Hepatocyte (in vitro differentiated cells): ENCODE results near the gene TSPAN32. TPM values are rescaled to one million over a fixed set of nuclear protein-coding genes. Genes with fewer than 3 reads are reported as not detected.
"Not testable (repeated sequence)": the region's sequence is repeated elsewhere in the genome, so short reads cannot be mapped to it uniquely, and the experiment has no call there.

Experiments
- DNase-seq: peaks from one replicate; pipeline ENCODE4 v3.0.0-alpha.2; 2016; ENCODE audit warnings: low spot score
- H2AFZ ChIP-seq: fragments of 200-600 bp; sonication (generic); 2 replicates; pipeline ENCODE4 v1.6.0; 2016; ENCODE audit warnings: antibody characterized with exemption, mild to moderate bottlenecking
- H3K27ac ChIP-seq: fragments of 200-600 bp; sonication (generic); 2 replicates; pipeline ENCODE4 v1.5.1; 2016; ENCODE audit warnings: mild to moderate bottlenecking
- H3K27me3 ChIP-seq: fragments of 200-600 bp; sonication (generic); 2 replicates; pipeline ENCODE4 v1.6.1; 2016
- H3K36me3 ChIP-seq: fragments of 200-600 bp; sonication (generic); replicated peaks from 2 replicates; pipeline ENCODE4 v1.5.1; 2016; ENCODE audit warnings: low read depth; ENCODE audit not compliant: insufficient read depth
- H3K4me1 ChIP-seq: fragments of 200-600 bp; sonication (generic); 2 replicates; pipeline ENCODE4 v1.5.1; 2016; ENCODE audit warnings: mild to moderate bottlenecking, moderate library complexity; ENCODE audit not compliant: insufficient read depth
- H3K4me2 ChIP-seq: fragments of 200-600 bp; sonication (generic); 2 replicates; pipeline ENCODE4 v1.6.0; 2016
- H3K4me3 ChIP-seq: fragments of 200-600 bp; sonication (generic); 2 replicates; pipeline ENCODE4 v1.5.1; 2016; ENCODE audit warnings: mild to moderate bottlenecking
- H3K79me2 ChIP-seq: fragments of 200-600 bp; sonication (generic); 2 replicates; pipeline ENCODE4 v1.6.0; 2017; ENCODE audit warnings: mild to moderate bottlenecking
- H3K9me2 ChIP-seq: fragments of 200-600 bp; sonication (generic); replicated peaks from 2 replicates; pipeline ENCODE4 v1.6.0; 2017; ENCODE audit warnings: mild to moderate bottlenecking; ENCODE audit not compliant: insufficient read depth
- H3K9me3 ChIP-seq: fragments of 200-600 bp; sonication (generic); 2 replicates; pipeline ENCODE4 v1.5.1; 2016; ENCODE audit warnings: low read depth, mild to moderate bottlenecking
- H4K20me1 ChIP-seq: fragments of 200-600 bp; sonication (generic); 2 replicates; pipeline ENCODE4 v1.6.0; 2016; ENCODE audit warnings: mild to moderate bottlenecking; ENCODE audit not compliant: insufficient read depth, poor library complexity, severe bottlenecking
- EZH2 ChIP-seq: fragments of 200-600 bp; sonication (generic); IDR thresholded peaks from 2 replicates; pipeline ENCODE4 v1.6.1; 2016; ENCODE audit warnings: antibody characterized with exemption, mild to moderate bottlenecking, borderline replicate concordance
- EZH2phosphoT487 ChIP-seq: fragments of 200-600 bp; sonication (generic); IDR thresholded peaks from one replicate; pipeline ENCODE4 v1.6.1; 2018; ENCODE audit warnings: antibody characterized with exemption, mild to moderate bottlenecking, low read depth, moderate library complexity; ENCODE audit not compliant: unreplicated experiment, severe bottlenecking
- WGBS: methylation state at CpG from one replicate; pipeline ENCODE4 v1.1.6; 2016; ENCODE audit warnings: low lambda C conversion rate; ENCODE audit errors: missing lambda C conversion rate; 5-methylcytosine and 5-hydroxymethylcytosine counted together
- polyA plus RNA-seq: library from polyadenylated mRNA; unstranded; fragments of >200 nt; fragmentation: Nextera tagmentation; extraction: Ambion mirVana; gene quantifications from 2 replicates; pipeline ENCODE4 v1.2.1, GENCODE V29; 2016
- total RNA-seq: library from RNA; depleted of rRNA; stranded (reverse); fragments of >200 nt; gene quantifications from 2 replicates; pipeline ENCODE4 v1.2.3, GENCODE V29; 2014
- TF ChIP-seq, protein P1 (sequence below): fragments of 200-600 bp; sonication (generic); IDR thresholded peaks from 2 replicates; pipeline ENCODE4 v1.5.1; 2016; ENCODE audit warnings: antibody characterized with exemption, mild to moderate bottlenecking; ENCODE audit not compliant: poor library complexity

TSPAN32 gene
- total and polyA plus RNA-seq, 2 experiments from 2014 or later, result 1.5 to 4.8 TPM

GRCh38 chr11:2330696-2331095 lies 28.9 kb downstream of the TSPAN32 start:
- no peak for DNase-seq
- H3K4me2 ChIP-seq, result no peak overlapping the region
- TF ChIP-seq EZH2phosphoT487 (no peak), EZH2 (no peak)
- TF ChIP-seq, protein P1, sequence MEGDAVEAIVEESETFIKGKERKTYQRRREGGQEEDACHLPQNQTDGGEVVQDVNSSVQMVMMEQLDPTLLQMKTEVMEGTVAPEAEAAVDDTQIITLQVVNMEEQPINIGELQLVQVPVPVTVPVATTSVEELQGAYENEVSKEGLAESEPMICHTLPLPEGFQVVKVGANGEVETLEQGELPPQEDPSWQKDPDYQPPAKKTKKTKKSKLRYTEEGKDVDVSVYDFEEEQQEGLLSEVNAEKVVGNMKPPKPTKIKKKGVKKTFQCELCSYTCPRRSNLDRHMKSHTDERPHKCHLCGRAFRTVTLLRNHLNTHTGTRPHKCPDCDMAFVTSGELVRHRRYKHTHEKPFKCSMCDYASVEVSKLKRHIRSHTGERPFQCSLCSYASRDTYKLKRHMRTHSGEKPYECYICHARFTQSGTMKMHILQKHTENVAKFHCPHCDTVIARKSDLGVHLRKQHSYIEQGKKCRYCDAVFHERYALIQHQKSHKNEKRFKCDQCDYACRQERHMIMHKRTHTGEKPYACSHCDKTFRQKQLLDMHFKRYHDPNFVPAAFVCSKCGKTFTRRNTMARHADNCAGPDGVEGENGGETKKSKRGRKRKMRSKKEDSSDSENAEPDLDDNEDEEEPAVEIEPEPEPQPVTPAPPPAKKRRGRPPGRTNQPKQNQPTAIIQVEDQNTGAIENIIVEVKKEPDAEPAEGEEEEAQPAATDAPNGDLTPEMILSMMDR, result no peak
- H3K4me1 ChIP-seq, result no peaks in the 10 kb centered on the region
- no peaks in the 10 kb centered on the region for H4K20me1 ChIP-seq
- H3K9me3 ChIP-seq, result no peaks in the 10 kb centered on the region
- H3K27me3 ChIP-seq, result no peaks in the 10 kb centered on the region
- H3K79me2 ChIP-seq, result no peaks in the 10 kb centered on the region
- no peaks in the 10 kb centered on the region for H3K9me2 ChIP-seq
- H3K36me3 ChIP-seq, result no peaks in the 10 kb centered on the region
- no peak overlapping the region for H2AFZ ChIP-seq
- WGBS, result 92% methylated on average over 6 of the region's 6 CpGs
- H3K4me3 ChIP-seq, result no peak overlapping the region
- no peak overlapping the region for H3K27ac ChIP-seq

DNA sequence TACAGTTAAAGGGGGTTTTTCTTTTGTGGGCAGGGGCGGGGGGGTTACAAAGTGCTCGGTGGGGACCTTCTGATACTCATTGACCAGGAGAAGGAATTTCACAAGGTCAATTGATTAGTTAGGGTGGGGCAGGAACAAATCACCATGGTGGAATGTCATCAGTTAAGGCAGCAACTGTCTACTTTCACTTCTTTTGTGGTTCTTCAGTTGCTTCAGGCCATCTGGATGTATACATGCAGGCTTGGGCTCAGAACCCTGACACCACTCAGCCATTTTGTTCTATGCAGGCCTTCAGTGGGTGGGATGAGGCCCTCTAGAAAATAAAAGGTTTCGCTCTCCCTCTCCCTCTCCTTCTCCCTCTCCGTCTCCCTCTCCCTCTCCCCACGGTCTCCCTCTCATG lies 29.6 kb downstream of the TSPAN32 start:
- Histone ChIP-seq H3K4me3 (no peak overlapping the region), H3K79me2 (no peaks in the 10 kb centered on the region), H3K9me3 (no peaks in the 10 kb centered on the region), H3K27me3 (no peaks in the 10 kb centered on the region), H3K27ac (no peak overlapping the region), H2AFZ (no peak overlapping the region), H3K4me2 (no peak overlapping the region), H4K20me1 (no peaks in the 10 kb centered on the region), H3K4me1 (no peaks in the 10 kb centered on the region), H3K36me3 (no peaks in the 10 kb centered on the region), H3K9me2 (no peaks in the 10 kb centered on the region)
- 100% methylated on average over 3 of the region's 5 CpGs for WGBS
- TF ChIP-seq EZH2phosphoT487 (no peak), EZH2 (no peak)
- TF ChIP-seq, protein P1, result no peak
- DNase-seq, result no peak

GRCh38 chr11:2332569-2332968 lies 30.8 kb downstream of the TSPAN32 start:
- not testable (repeated sequence) for H3K27ac ChIP-seq
- WGBS, result 92% methylated on average over 6 of the region's 29 CpGs

DNA sequence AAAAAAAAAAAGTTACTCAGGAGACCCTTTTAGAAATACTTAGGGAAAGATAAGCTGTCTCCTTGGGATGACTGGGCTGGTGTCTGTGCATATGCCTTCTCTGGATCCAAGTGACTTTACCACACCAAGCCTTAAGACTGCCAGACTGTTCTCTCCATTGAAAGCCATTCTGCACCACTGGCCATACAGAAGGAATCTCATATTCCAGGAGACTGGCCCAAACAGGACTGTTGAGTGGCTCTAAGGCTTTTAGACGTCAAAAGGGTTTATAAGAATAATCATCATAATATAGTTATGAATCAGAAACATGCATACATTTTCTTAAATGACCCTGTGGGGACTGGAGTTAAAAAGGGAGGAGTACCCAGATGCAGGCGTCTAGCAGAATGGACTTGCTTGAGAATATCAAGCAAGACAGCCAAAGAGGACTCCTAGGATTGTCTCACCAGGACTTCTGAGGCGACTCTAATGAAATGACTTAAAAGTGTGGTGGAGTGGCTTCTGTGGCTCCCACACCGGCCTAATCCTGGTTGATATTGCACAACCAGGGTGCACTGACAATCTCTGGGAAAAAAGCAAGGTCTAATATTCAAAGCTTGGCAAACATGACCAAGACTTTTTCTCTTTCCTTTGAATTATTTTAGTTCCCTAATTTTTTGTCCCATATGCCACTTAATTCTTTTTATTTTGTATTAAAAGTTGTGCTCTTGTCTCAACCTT lies 31.8 kb downstream of the TSPAN32 start:
- not testable (repeated sequence) for H3K4me2 ChIP-seq, DNase-seq, H3K36me3 ChIP-seq, H3K4me3 ChIP-seq, H3K9me2 ChIP-seq, H3K27me3 ChIP-seq, H3K27ac ChIP-seq, H2AFZ ChIP-seq, H3K9me3 ChIP-seq, H4K20me1 ChIP-seq, H3K79me2 ChIP-seq, H3K4me1 ChIP-seq
- WGBS, result 89% methylated on average over 2 of the region's 4 CpGs

More at GRCh38 chr11:2332569-2332968, 30.8 kb downstream of the TSPAN32 start:
- H3K9me2 ChIP-seq, H3K9me3 ChIP-seq, H4K20me1 ChIP-seq, H3K4me3 ChIP-seq, H3K27me3 ChIP-seq, H3K4me2 ChIP-seq, H3K79me2 ChIP-seq, DNase-seq, H2AFZ ChIP-seq, H3K4me1 ChIP-seq, H3K36me3 ChIP-seq: not testable (repeated sequence)

- not testable (repeated sequence) for DNase-seq, H3K4me2 ChIP-seq, H3K36me3 ChIP-seq, H3K4me1 ChIP-seq, H3K4me3 ChIP-seq, H3K27ac ChIP-seq, H4K20me1 ChIP-seq, H3K79me2 ChIP-seq, H3K27me3 ChIP-seq, H3K9me2 ChIP-seq, H3K9me3 ChIP-seq, H2AFZ ChIP-seq
- WGBS, result 96% methylated on average over 18 of the region's 18 CpGs
Measured at GRCh38 chr11:2335286-2335685, 33.5 kb downstream of the TSPAN32 start.

GRCh38 chr11:2338760-2339159 lies 36.9 kb downstream of the TSPAN32 start:
- not testable (repeated sequence) for H2AFZ ChIP-seq, H3K27me3 ChIP-seq, H3K4me2 ChIP-seq, DNase-seq, H4K20me1 ChIP-seq, H3K4me1 ChIP-seq, H3K9me3 ChIP-seq, H3K79me2 ChIP-seq, H3K4me3 ChIP-seq, H3K36me3 ChIP-seq, H3K9me2 ChIP-seq, H3K27ac ChIP-seq
- 76% methylated on average over 8 of the region's 8 CpGs for whole genome bisulfite sequencing
